Activated T-helper 9 cell treated with anti-CD3 and anti-CD28 coated beads, Interleukin-2, amount 50 U/mL, for 16 hours (primary cell): Measurements from ENCODE around the gene ABCC11.
A peak's percentile ranks its signal among the peaks of the same experiment; 100 is the strongest.
"Not testable (repeated sequence)": the region's sequence is repeated elsewhere in the genome, so short reads cannot be mapped to it uniquely, and the experiment has no call there.

Experiments
- DNase-seq: peaks from one replicate; pipeline ENCODE4 v3.0.0-alpha.2; 2020; ENCODE audit warnings: low read depth

ABCC11 gene

GRCh38 chr16:48246066-48246465 is 1.3 kb downstream of the ABCC11 start:
- DNase-seq = no peak

- no peak for DNase-seq
These were observed 2.5 kb downstream of the ABCC11 start for GRCh38 chr16:48244863-48245195.

DNA sequence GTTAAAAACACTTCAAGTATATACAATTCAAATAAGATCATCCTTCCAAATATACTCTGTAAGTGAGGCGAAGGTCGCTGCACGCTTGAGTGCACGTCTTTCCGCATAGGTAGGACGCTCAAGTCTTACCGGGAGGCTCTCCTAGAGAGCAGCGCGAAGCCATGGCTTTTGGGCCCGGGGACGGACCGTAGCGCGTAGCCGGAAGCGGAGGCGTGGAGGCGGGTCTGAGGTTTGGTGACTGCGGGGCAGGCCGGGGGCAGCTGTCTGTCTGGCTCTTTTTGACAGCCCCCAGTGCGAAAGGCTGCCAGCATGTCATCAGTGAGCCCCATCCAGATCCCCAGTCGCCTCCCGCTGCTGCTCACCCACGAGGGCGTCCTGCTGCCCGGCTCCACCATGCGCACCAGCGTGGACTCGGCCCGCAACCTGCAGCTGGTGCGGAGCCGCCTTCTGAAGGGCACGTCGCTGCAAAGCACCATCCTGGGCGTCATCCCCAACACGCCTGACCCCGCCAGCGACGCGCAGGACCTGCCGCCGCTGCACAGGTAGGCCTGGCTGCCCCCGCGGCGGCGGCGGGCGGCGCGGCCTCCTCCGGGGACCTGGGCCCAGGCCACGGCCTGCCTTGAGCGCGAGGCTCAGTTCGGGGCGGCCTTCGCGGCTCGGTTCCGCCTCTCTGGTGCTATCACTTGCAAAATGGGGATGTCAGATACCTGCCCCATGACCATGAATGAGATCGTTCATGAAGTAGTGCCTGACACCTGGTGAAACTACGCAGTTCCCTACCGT is 3.1 kb downstream of the ABCC11 start, which contains the start of gene LONP2:
Gene LONP2, plus strand, starts transcription at position 221 of the 783 bp plus-strand sequence. Its CDS starts 89 bp downstream, at position 310.
- DNase-seq = peak; percentile 88

DNA sequence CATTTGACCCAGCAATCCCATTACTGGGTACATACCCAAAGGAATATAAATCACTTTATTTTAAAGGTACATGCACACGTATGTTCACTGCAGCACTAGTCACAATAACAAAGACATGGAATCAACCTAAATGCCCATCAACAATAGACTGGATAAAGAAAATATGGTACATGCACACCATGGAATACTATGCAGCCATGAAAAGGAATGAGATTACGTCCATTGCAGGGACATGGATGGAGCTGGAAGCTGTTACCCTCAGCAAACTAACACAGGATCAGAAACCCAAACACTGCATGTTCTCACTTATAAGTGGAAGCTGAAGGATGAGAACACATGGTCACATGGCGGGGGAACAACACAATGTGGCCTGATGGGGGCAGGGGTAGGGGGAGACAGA is 7.2 kb downstream of the ABCC11 start:
- DNase-seq = not testable (repeated sequence)

DNA sequence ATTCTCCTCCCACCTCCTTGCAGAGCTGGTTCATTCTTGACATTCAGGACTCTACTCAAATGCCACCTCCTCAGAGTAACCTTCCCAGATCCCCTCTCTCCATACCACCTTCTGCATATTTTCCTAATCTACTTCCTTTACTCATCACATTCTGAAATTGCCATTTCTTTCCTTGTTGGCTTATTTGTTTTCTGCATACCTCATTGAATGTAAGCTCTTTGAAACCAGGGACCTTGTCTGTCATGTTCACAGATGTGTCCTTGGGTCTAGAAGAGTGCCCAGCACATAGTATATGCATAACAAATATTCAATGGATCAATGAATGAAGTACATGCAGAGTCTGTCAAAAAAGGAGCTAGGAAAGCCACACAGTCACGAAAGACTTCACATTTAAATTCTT is 11.1 kb downstream of the ABCC11 start:
- DNase-seq = no peak

DNA sequence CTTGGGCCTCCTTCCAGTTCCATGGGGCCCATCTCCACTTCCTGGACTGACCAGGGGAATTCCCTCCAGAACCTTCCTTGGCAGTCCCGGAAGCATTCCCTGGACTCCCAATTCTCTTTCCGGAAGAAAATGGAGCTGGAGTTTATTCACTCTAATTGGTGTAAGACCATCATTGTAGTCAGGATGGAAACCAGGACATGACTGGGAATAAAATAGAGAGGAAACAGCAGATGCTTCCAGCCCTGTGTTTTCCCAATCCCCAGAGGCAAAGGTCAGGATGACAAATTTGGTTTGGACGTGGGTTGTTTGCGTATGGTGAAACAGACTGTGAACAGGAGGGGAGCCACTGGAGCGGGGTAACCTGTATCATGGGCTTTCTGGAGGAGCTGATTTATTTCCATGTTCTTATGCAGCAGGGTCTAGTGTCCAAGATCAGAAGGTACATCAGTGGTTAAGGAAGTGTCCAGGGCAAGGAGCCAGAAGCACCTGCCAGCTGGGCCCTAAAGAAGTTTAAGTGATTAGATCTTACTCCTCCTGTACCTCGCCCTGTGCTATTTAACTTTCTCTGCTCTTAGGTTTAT is 11.7 kb downstream of the ABCC11 start:
- no peak for DNase-seq

DNA sequence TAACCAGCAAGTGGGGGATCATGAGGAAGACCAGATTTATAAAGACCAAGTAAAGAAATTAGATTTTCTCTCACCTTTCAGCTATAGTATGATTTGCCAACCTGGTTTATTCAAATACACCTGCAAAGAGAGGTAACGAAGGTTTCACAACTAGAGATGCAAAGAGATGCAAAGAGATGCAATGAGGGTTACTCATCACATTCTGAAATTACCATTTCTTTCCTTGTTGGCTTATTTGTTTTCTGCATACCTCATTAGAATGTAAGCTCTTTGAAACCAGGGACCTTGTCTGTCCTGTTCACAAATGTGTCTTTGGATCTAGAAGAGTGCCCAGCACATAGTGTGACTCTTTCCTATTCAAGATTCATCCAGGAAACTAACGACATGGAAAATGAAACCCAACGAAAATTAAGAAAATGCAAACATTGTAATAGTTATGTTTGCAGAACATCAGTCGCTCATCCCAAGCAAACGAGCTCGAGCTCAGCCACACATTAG is 12.2 kb downstream of the ABCC11 start:
- DNase-seq = no peak

DNA sequence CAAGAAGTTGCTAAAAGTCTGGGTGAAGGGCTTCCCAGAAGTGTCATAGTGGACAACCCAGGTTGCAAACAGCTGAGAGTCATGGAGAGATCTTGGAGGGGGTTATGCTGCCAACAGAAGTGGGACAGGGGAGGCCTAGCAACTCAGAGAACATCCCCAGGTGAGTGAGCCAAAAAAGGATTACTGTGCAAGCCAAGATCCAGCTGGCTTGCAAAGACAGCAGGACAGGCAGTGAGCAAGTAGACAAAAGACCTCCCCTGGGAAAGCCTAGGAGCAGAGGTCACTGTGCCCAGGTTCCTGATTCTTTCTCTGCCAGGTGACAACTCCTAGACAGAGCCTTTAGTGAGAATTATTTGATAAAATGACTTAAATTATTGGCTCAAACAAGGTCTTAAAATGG is 12.7 kb downstream of the ABCC11 start:
- DNase-seq = no peak

- no peak for DNase-seq
These were observed 14.8 kb downstream of the ABCC11 start for GRCh38 chr16:48232493-48233040.

DNA sequence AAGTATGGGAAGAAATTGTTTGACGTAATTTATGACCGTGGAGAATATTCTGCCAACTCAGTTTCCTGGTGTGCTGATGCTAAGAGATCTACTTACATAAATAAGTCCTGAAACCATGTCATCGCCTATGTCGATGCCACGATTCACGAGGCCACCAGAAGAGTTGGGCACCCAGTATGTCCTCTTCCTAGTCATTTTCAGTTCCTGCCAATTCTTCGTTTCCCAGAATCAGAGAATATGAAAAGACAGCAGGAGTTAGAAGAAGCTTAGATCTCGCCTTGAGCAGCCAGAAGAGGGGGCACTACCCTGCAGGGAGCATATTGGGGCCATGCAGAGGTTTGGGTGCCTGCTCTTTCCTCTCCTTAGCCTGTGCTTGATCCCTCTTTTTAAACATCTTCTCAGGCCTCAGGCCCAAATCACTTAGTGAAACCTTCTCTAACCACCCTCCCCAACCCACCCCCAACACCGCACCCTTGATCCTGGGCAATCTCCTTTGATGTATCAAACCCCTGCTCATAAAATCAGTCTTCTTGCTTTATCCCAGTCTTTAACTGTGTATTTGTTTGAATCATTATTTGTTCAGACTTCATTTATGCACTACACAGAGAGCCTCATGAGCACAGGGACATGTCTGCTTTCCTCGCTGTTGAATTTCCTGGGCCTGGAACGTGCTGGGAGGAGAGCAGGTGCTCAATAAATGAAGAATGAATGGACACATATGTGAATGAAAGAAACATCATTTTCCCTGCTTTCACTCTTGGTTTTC is 15.4 kb downstream of the ABCC11 start:
- DNase-seq = no peak

GRCh38 chr16:48225456-48225855 is 21.9 kb downstream of the ABCC11 start:
- DNase-seq = no peak

DNA sequence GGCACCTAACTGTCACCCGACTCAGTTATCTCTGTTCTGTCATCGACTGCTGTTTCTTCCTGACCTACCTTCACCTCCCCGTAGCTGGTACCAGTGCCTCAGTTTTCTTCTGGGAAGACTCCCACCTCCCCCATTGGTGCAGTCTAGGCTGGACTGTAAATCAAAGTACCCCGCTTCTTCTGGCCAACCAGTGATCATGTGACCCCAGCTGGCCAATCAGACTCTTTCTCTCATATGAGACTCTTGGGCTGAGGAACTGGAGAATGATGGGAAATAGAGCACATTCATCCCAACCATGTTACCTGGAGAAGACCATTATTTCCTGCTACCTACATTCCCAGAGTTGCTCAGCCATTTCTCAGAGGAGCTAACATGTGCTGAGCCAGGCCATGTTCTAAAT is 23.8 kb downstream of the ABCC11 start:
- DNase-seq = no peak

- no peak for DNase-seq
These were observed 26.4 kb downstream of the ABCC11 start for GRCh38 chr16:48220891-48221290.

- no peak for DNase-seq
These were observed 28.9 kb downstream of the ABCC11 start for GRCh38 chr16:48218473-48218872.

GRCh38 chr16:48217708-48218107 is 29.6 kb downstream of the ABCC11 start:
- DNase-seq = no peak

DNA sequence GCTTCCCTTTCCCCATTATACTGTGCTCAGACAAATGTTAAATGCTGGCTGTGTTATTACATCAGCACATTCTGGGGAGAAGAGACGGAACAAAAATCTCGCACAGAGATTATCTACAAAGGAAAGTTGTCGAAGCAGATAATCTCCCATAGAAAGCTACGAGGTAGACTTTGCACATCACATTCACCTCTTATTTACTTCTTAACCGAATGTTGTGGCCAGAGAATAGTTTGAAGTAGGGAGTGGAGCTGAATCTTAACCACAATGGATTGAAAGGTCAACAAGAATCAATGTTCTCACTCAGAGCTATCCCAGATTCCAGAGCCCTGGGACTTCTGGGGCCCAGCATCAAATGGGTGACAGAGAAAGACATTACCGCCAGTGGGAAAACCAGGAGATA is 31.6 kb downstream of the ABCC11 start:
- no peak for DNase-seq

DNA sequence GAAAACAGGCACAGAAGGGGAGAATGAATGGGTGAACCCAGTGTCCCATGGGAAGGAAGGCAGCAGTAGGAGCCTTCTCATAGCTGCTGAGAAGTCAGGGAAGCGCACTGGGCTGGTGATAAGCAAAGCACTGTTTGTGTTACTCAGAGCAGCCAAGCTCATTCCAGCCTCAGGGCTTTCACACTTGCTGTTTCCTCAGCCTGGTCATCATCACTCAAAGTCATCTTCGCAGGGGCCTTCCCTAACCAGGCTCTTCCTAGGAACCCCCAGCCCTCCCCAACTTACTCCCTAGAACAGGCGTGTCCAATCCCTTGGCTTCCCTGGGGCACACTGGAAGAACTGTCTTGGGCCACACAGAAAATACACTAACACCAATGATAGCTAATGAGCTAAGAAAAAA is 35.3 kb downstream of the ABCC11 start:
- DNase-seq = no peak

DNA sequence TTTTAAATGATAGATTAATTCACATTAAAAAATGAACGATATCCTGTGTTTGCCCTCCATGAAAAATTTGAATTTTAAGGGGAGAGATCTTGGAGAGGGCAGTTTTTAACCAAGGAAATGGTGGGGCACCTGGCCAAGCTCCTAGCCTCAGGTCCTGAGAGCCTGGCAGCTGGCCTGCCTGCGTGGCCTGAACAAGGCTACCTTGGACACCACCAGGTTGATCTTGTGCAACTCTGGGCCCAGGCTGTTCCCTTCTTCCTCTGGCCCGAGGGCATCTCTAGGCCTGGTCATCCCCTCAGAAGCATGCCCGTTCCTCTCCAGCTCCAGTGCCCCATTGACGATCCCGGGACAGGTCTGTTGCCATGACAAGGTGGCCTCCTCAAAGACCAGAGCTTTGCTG is 36.6 kb downstream of the ABCC11 start:
- no peak for DNase-seq

- DNase-seq = no peak
These were observed 40.6 kb downstream of the ABCC11 start for GRCh38 chr16:48206594-48207242.

DNA sequence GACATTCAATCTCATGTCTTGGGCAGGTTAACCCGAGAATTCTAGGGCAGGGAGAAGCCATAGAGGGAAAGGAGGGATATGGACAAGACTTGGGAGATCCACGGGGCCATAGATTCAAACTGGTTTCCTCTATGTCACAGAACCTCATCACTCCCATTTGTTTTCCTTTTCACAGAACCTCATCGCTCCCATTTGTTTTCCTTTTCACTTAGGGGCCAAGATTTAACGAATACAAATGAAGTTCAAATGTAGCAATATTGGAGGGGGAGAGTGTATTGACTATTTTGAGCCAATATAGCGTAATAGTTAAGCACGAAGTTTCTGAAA is 42.6 kb downstream of the ABCC11 start:
- no peak for DNase-seq

- DNase-seq = no peak
These were observed 43.1 kb downstream of the ABCC11 start for GRCh38 chr16:48203974-48204824.
